ENCODE results near the gene FRMPD3.

The FRMPD3 gene

DNA sequence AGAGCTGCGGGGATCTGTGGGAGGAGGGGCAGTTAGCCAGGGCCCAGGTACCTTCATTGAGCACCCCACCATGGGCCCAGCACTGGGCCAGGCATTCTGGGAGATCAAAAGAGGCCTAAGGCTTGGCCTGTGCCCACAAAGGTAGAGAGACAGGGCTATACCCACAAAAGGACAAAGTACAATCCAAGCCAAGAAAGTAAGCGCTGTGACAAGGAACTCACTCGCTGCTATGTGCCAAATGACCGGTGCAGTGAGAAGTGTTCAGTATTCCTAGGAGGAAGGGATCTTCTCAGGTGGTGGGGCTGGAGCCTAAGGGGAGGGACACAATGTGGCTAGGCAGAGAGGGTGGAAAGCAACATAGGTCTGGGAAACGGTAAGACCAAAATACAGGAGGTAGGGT is 8.8 kb upstream of the FRMPD3 start:
- no peaks in the 10 kb centered on the region for H3K9me3 ChIP-seq

DNA sequence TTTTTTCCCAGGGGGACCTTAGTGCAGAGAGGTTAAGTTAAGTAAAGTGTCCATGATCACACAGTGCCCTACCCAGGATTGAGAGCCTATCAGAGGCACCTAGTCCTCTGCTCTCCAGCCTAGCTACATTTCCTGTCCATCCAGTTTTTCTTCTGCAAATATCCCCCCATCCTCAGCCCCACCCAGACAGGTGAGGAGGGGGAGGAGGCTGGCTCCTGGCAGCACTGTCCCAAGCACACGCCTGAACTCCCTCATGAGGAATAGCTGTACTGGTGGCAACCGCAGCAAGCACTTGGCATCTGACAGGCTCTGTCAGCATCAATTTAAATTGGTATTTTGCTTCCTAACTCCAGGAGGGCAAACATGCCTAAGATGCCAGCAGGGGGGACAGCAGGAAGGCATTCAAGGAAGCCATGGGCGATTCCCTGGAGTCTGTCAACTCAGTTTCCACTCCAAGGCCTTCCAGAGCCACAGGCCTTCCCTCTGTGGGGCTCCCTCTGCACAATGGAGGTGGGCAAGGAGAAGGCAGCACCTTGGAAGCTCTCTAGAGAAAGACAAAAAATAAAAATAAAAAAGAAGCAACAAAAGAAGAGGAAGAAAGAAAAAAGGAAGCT is 6.4 kb upstream of the FRMPD3 start:
- no peak overlapping the region for H3K27ac ChIP-seq
- no peaks in the 10 kb centered on the region for H3K9me3 ChIP-seq
- no peaks in the 10 kb centered on the region for H3K4me1 ChIP-seq (ENCODE audit: control insufficient read depth in 1 of 2, insufficient read depth in 1 of 2, low read depth in 1 of 2, low read length in 1 of 2)
- no peaks in the 10 kb centered on the region for H3K36me3 ChIP-seq
- H3K4me3 ChIP-seq (ENCODE audit: low read depth in 1 of 2, low read length in 1 of 2), result no peak overlapping the region
- TF ChIP-seq, protein P1, sequence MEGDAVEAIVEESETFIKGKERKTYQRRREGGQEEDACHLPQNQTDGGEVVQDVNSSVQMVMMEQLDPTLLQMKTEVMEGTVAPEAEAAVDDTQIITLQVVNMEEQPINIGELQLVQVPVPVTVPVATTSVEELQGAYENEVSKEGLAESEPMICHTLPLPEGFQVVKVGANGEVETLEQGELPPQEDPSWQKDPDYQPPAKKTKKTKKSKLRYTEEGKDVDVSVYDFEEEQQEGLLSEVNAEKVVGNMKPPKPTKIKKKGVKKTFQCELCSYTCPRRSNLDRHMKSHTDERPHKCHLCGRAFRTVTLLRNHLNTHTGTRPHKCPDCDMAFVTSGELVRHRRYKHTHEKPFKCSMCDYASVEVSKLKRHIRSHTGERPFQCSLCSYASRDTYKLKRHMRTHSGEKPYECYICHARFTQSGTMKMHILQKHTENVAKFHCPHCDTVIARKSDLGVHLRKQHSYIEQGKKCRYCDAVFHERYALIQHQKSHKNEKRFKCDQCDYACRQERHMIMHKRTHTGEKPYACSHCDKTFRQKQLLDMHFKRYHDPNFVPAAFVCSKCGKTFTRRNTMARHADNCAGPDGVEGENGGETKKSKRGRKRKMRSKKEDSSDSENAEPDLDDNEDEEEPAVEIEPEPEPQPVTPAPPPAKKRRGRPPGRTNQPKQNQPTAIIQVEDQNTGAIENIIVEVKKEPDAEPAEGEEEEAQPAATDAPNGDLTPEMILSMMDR (IDR thresholded peaks at IDR 0.05), result no peak
- peaks cover 25% of the 10 kb centered on the region for H3K27me3 ChIP-seq

More for the DNA sequence above, 8.8 kb upstream of the FRMPD3 start:
- TF ChIP-seq, protein P1 (IDR thresholded peaks at IDR 0.05), result no peak
- H3K4me1 ChIP-seq (ENCODE audit: control insufficient read depth in 1 of 2, insufficient read depth in 1 of 2, low read depth in 1 of 2, low read length in 1 of 2), result no peaks in the 10 kb centered on the region
- no peak overlapping the region for H3K4me3 ChIP-seq (ENCODE audit: low read depth in 1 of 2, low read length in 1 of 2)
- H3K27ac ChIP-seq, result no peak overlapping the region
- H3K27me3 ChIP-seq, result peaks cover 1% of the 10 kb centered on the region
- no peaks in the 10 kb centered on the region for H3K36me3 ChIP-seq

DNA sequence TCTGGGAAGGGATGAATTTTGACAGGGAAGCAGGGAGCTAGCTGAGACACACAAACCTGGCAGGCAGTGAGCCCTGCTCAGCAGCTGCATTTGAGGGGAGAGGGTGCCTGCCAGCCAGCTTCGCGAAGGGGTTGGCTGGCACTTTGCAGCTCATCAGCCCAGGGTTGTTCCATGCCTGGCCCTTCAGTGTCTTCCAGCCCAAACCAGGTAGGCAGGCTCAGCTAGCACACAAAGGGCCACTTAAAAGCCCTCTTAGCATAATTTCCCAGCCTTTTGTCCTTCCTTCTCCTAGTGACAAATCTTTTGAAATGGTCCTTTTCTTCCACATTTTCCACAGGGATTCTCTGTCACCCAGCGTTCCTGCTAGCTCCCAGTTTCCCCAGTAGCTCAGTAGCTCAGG is 4.3 kb upstream of the FRMPD3 start:
- H3K36me3 ChIP-seq, result no peaks in the 10 kb centered on the region
- no peaks in the 10 kb centered on the region for H3K9me3 ChIP-seq
- H3K27me3 ChIP-seq, result peaks cover 46% of the 10 kb centered on the region

DNA sequence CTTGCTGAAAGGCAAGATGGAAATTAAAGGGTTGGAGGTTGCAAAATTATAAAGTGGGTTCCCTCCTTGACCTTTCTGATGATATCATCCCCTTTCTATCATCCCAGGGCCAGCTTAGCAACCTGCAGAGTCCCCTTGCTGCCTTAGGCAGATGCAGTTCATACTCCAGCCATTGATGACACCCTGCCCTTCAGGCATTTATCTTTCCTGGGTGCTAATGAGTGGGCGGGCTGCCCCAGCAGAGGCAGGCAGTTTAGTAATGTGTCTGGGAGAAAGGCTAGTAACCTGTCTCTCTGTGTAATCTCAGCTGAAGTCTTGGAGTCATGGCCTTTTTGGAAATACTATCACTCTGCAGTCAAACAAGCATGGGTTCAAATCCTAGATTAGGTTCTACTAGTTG is 3.8 kb upstream of the FRMPD3 start:
- Histone ChIP-seq H3K36me3 (no peaks in the 10 kb centered on the region), H3K4me1 (ENCODE audit: control insufficient read depth in 1 of 2, insufficient read depth in 1 of 2, low read depth in 1 of 2, low read length in 1 of 2) (no peaks in the 10 kb centered on the region), H3K4me3 (ENCODE audit: low read depth in 1 of 2, low read length in 1 of 2) (no peak overlapping the region), H3K9me3 (no peaks in the 10 kb centered on the region), H3K27me3 (peaks cover 51% of the 10 kb centered on the region), H3K27ac (no peak overlapping the region)
- TF ChIP-seq, protein P1 (IDR thresholded peaks at IDR 0.05), result no peak

More for the DNA sequence above, 4.3 kb upstream of the FRMPD3 start:
- H3K27ac ChIP-seq, result no peak overlapping the region
- TF ChIP-seq, protein P1 (IDR thresholded peaks at IDR 0.05), result no peak
- H3K4me3 ChIP-seq (ENCODE audit: low read depth in 1 of 2, low read length in 1 of 2), result no peak overlapping the region
- no peaks in the 10 kb centered on the region for H3K4me1 ChIP-seq (ENCODE audit: control insufficient read depth in 1 of 2, insufficient read depth in 1 of 2, low read depth in 1 of 2, low read length in 1 of 2)

DNA sequence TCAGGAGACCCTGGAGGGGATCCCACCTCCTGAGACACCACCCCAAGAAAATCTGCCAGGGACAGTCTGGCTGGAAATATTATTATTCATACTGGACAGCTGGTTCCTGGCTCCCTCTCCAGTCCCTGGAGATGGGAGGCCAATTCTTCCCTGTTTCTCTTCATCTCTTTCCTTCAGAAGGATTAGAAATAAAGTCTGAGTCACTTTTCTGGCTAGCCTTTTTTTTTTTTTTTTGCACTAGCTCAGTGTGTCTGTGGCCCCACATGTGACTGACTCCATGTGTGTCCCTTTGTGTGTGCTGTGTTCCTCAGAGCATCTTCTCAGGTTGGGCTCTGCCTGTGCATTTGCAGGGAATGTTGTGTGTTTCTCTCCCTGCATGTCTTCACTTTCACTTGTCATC is 1.8 kb upstream of the FRMPD3 start:
- H3K4me1 ChIP-seq (ENCODE audit: control insufficient read depth in 1 of 2, insufficient read depth in 1 of 2, low read depth in 1 of 2, low read length in 1 of 2), result no peaks in the 10 kb centered on the region
- peaks cover 71% of the 10 kb centered on the region for H3K27me3 ChIP-seq
- no peaks in the 10 kb centered on the region for H3K36me3 ChIP-seq
- no peak overlapping the region for H3K27ac ChIP-seq
- no peak overlapping the region for H3K4me3 ChIP-seq (ENCODE audit: low read depth in 1 of 2, low read length in 1 of 2)
- no peaks in the 10 kb centered on the region for H3K9me3 ChIP-seq
- TF ChIP-seq, protein P1 (IDR thresholded peaks at IDR 0.05), result no peak
